ENCODE results near the gene HTR1E. TPM values are rescaled to one million over a fixed set of nuclear protein-coding genes. Genes with fewer than 3 reads are reported as not detected.

Gene HTR1E
- total and polyA plus RNA-seq, 2 experiments from 2014 or later = not detected

DNA sequence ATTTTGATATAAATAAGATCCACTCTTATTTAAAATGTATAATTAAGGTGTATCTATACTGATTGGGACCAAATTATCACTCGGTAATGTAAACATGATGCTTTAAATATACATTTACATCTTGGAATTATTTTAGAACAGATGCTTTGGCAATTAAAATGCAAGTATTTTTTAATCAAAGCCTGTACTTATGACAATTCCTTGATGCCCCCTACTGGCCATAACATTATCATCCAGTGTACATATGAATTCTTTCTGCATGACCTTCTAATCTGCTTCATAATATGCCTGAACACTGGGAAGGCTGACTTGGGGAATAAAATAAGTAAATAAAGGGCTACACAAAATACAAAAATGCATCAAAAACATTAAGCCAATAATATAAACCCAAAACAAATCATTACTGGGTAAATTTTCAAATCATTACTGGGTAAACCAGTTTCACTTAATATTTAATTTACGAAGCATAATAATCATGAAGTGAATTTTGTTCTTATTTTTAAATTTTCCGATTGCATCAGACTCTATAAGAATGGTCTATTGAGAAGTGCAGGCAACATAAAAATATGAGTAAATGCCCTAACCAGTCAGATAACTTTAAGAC lies 92.5 kb downstream of the HTR1E start:
- H2AFZ ChIP-seq = peak overlapping the region; percentile 8; the same call in 1 of the 2 replicates
- no peaks in the 10 kb centered on the region for H3K4me1 ChIP-seq (ENCODE audit: insufficient read depth)
- H3K27me3 ChIP-seq (replicated peaks; ENCODE audit: insufficient read depth) = no peaks in the 10 kb centered on the region; the same call in 1 of the 2 replicates
- in situ Hi-C loops (cut with MboI) = no loop called here
- H3K9me3 ChIP-seq (ENCODE audit: low read depth) = no peaks in the 10 kb centered on the region
- 31 to 32% methylated on average over 3 of the region's 3 CpGs for WGBS, 2 experiments (ENCODE audit: low coverage in 1 of 2, low lambda C conversion rate in 2 of 2, missing lambda C conversion rate in 2 of 2)
- no peak overlapping the region for H3K9ac ChIP-seq
- H3K36me3 ChIP-seq (ENCODE audit: low read depth) = no peaks in the 10 kb centered on the region
- no peaks in the 10 kb centered on the region for H3K79me2 ChIP-seq (ENCODE audit: insufficient read depth)
- H3K27ac ChIP-seq = no peak overlapping the region
- DNase-seq = peak; percentile 70
- no peaks in the 10 kb centered on the region for H3K9me2 ChIP-seq (ENCODE audit: insufficient read depth)
- no peaks in the 10 kb centered on the region for H3F3A ChIP-seq (ENCODE audit: insufficient read depth)
- no peak overlapping the region for H3K4me2 ChIP-seq (ENCODE audit: unreplicated experiment)
- TF ChIP-seq EZH2phosphoT487 (IDR thresholded peaks at IDR 0.05; ENCODE audit: insufficient read depth, low read depth) (no peak), EZH2 (IDR thresholded peaks at IDR 0.05; ENCODE audit: insufficient read depth, poor library complexity, severe bottlenecking) (no peak)
- H3K4me3 ChIP-seq = no peak overlapping the region
- no peaks in the 10 kb centered on the region for H4K20me1 ChIP-seq (ENCODE audit: insufficient read depth)

DNA sequence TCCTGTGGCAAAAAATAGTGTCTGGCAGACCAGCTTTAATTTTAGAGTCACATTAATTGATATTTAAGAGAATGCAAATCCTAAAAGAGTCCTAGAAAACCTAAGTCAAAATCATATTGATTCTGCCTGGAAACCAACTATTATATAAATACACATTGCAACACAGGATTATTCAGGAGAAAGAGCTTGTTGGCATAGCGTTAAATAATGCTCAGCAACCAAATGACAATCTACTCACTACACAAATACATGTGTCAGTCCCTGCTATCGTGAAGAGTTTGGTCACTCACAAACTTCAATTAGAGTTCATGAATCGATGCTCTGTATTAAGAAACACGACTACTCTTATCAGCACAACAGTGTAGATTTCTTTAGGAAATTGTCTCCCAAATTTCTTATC lies 103.4 kb downstream of the HTR1E start:
- DNase-seq = no peak
- Histone ChIP-seq H3K36me3 (ENCODE audit: low read depth) (no peaks in the 10 kb centered on the region), H3K27ac (no peak overlapping the region), H3K4me1 (ENCODE audit: insufficient read depth) (no peaks in the 10 kb centered on the region), H3K9ac (no peak overlapping the region), H3K9me2 (ENCODE audit: insufficient read depth) (no peaks in the 10 kb centered on the region), H3K9me3 (ENCODE audit: low read depth) (no peaks in the 10 kb centered on the region), H3F3A (ENCODE audit: insufficient read depth) (no peaks in the 10 kb centered on the region), H3K4me3 (no peak overlapping the region), H3K4me2 (ENCODE audit: unreplicated experiment) (no peak overlapping the region), H4K20me1 (ENCODE audit: insufficient read depth) (no peaks in the 10 kb centered on the region), H3K79me2 (ENCODE audit: insufficient read depth) (no peaks in the 10 kb centered on the region), H3K27me3 (replicated peaks; ENCODE audit: insufficient read depth) (no peaks in the 10 kb centered on the region), H2AFZ (no peak overlapping the region)
- WGBS, 2 experiments (ENCODE audit: low coverage in 1 of 2, low lambda C conversion rate in 2 of 2, missing lambda C conversion rate in 2 of 2) = 23 to 24% methylated on average over 4 of the region's 4 CpGs
- TF ChIP-seq EZH2 (IDR thresholded peaks at IDR 0.05; ENCODE audit: insufficient read depth, poor library complexity, severe bottlenecking) (no peak), EZH2phosphoT487 (IDR thresholded peaks at IDR 0.05; ENCODE audit: insufficient read depth, low read depth) (no peak)
- in situ Hi-C loops (cut with MboI) = no loop called here

DNA sequence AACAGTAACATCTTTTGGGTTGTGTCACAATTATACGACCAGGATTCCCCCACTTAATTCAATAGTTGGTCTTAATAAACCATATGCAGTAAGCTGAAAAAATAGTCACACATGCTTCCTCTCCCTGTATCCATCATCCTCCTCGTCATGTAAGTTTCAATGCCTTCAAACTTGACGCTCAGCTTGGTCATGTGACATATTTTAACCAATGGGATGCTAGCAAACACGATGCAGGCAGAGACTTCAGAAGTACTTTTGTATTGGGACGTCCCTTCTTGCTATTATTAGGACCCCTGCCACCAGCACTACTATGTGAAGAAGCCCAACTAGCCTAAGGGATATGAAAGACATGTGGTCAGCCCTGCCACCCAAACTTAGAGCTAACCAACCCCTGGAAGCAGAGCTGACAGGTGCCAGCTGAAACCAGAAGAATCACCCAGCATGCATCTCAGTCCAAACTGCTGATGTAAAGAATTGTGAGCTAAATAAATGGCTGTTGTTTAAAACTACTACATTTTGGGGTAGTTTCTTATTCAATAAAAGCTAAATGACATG lies 108.3 kb downstream of the HTR1E start:
- no peak overlapping the region for H2AFZ ChIP-seq
- no peaks in the 10 kb centered on the region for H3K4me1 ChIP-seq (ENCODE audit: insufficient read depth)
- H3K9me2 ChIP-seq (ENCODE audit: insufficient read depth) = no peaks in the 10 kb centered on the region
- no peaks in the 10 kb centered on the region for H4K20me1 ChIP-seq (ENCODE audit: insufficient read depth)
- no peak overlapping the region for H3K4me3 ChIP-seq
- H3K27ac ChIP-seq = no peak overlapping the region
- H3F3A ChIP-seq (ENCODE audit: insufficient read depth) = no peaks in the 10 kb centered on the region
- H3K4me2 ChIP-seq (ENCODE audit: unreplicated experiment) = no peak overlapping the region
- no peaks in the 10 kb centered on the region for H3K9me3 ChIP-seq (ENCODE audit: low read depth)
- 14 to 16% methylated on average over 5 of the region's 5 CpGs for WGBS, 2 experiments (ENCODE audit: low coverage in 1 of 2, low lambda C conversion rate in 2 of 2, missing lambda C conversion rate in 2 of 2)
- no peak overlapping the region for H3K9ac ChIP-seq
- no peaks in the 10 kb centered on the region for H3K36me3 ChIP-seq (ENCODE audit: low read depth)
- in situ Hi-C loops (cut with MboI) = no loop called here
- no peak for TF ChIP-seq EZH2phosphoT487 (IDR thresholded peaks at IDR 0.05; ENCODE audit: insufficient read depth, low read depth)
- no peak for TF ChIP-seq EZH2 (IDR thresholded peaks at IDR 0.05; ENCODE audit: insufficient read depth, poor library complexity, severe bottlenecking)
- H3K27me3 ChIP-seq (replicated peaks; ENCODE audit: insufficient read depth) = 0 out of 2 replicates have a peak, but pooled peaks cover 4% of the 10 kb centered on the region
- no peak for DNase-seq
- H3K79me2 ChIP-seq (ENCODE audit: insufficient read depth) = no peaks in the 10 kb centered on the region

DNA sequence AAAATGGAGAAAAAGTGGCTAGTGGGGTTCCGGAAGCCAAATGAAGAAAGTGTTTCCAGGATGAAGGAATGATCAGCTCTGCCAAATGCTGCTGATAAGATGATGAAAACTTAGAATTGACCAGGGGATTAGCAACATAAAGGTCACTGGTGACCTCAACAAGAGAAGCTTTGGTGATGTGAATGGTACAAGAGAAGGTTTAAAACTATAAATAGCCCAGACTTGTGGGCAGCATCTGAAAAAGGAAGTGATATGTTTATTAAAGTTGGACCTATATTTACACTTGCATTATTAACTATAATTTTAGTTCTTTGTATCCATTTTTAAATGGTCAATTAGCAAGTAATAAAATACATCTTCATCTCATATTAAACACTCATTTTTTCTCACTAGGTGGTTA lies 112.5 kb downstream of the HTR1E start:
- no peaks in the 10 kb centered on the region for H4K20me1 ChIP-seq (ENCODE audit: insufficient read depth)
- no peak overlapping the region for H3K9ac ChIP-seq
- no peaks in the 10 kb centered on the region for H3K9me3 ChIP-seq (ENCODE audit: low read depth)
- no peak overlapping the region for H2AFZ ChIP-seq
- no peaks in the 10 kb centered on the region for H3K79me2 ChIP-seq (ENCODE audit: insufficient read depth)
- H3K9me2 ChIP-seq (ENCODE audit: insufficient read depth) = no peaks in the 10 kb centered on the region
- H3K27ac ChIP-seq = no peak overlapping the region
- H3K4me2 ChIP-seq (ENCODE audit: unreplicated experiment) = no peak overlapping the region
- in situ Hi-C loops (cut with MboI) = no loop called here
- no peak overlapping the region for H3K4me3 ChIP-seq
- H3K27me3 ChIP-seq (replicated peaks; ENCODE audit: insufficient read depth) = peaks cover 12% of the 10 kb centered on the region
- no peaks in the 10 kb centered on the region for H3K36me3 ChIP-seq (ENCODE audit: low read depth)
- no peaks in the 10 kb centered on the region for H3K4me1 ChIP-seq (ENCODE audit: insufficient read depth)
- H3F3A ChIP-seq (ENCODE audit: insufficient read depth) = no peaks in the 10 kb centered on the region
- 34 to 39% methylated on average over 1 of the region's 1 CpG for WGBS, 2 experiments (ENCODE audit: low coverage in 1 of 2, low lambda C conversion rate in 2 of 2, missing lambda C conversion rate in 2 of 2)
- no peak for TF ChIP-seq EZH2 (IDR thresholded peaks at IDR 0.05; ENCODE audit: insufficient read depth, poor library complexity, severe bottlenecking)
- no peak for TF ChIP-seq EZH2phosphoT487 (IDR thresholded peaks at IDR 0.05; ENCODE audit: insufficient read depth, low read depth)
- no peak for DNase-seq
